Neural cell (in vitro differentiated cells): ENCODE data around the gene IL19. TPM values are rescaled to one million over a fixed set of nuclear protein-coding genes. Genes with fewer than 3 reads are reported as not detected.

ENCODE experiments used
- H2AFZ ChIP-seq: fragments of 200-600, 300-800 bp; sonication (generic), shearing (Covaris generic); 2 replicates; pipeline ENCODE4 v1.6.0; 2014; ENCODE audit warnings: low read depth, mild to moderate bottlenecking, antibody characterized with exemption, low read length, moderate library complexity
- H3F3A ChIP-seq: fragments of 200-600 bp; shearing (Covaris generic); 2 replicates; pipeline ENCODE4 v1.6.1; 2016; ENCODE audit warnings: mild to moderate bottlenecking, moderate library complexity, mixed read lengths, antibody characterized with exemption, low read length; ENCODE audit not compliant: insufficient read depth, poor library complexity, severe bottlenecking
- H3K27ac ChIP-seq: fragments of 200-600, 300-800 bp; sonication (generic), shearing (Covaris generic); 2 replicates; pipeline ENCODE4 v1.5.1; 2014; ENCODE audit warnings: mild to moderate bottlenecking, low read length, moderate library complexity
- H3K27me3 ChIP-seq: fragments of 300-800, 200-600 bp; sonication (generic), shearing (Covaris generic); 2 replicates; pipeline ENCODE4 v1.6.0; 2014; ENCODE audit warnings: mild to moderate bottlenecking, low read depth, low read length, moderate library complexity; ENCODE audit not compliant: insufficient read depth
- H3K36me3 ChIP-seq: fragments of 300-800, 200-600 bp; sonication (generic), shearing (Covaris generic); 2 replicates; pipeline ENCODE4 v1.5.1; 2014; ENCODE audit warnings: mild to moderate bottlenecking, antibody characterized with exemption, low read length, moderate library complexity; ENCODE audit not compliant: insufficient read depth
- H3K4me2 ChIP-seq: fragments of 300-800, 200-600 bp; sonication (generic), shearing (Covaris generic); 2 replicates; pipeline ENCODE4 v1.6.0; 2014; ENCODE audit warnings: mild to moderate bottlenecking, low read length
- H3K4me3 ChIP-seq: fragments of 300-800, 200-600 bp; sonication (generic), shearing (Covaris generic); 2 replicates; pipeline ENCODE4 v1.5.1; 2014; ENCODE audit warnings: mild to moderate bottlenecking, low read length, moderate library complexity
- H3K79me2 ChIP-seq: fragments of 200-600 bp; shearing (Covaris generic); replicated peaks from 2 replicates; pipeline ENCODE4 v1.6.0; 2014; ENCODE audit warnings: mild to moderate bottlenecking, low read length, moderate library complexity; ENCODE audit not compliant: insufficient read depth
- H3K9ac ChIP-seq: fragments of 300-800, 200-600 bp; sonication (generic), shearing (Covaris generic); 2 replicates; pipeline ENCODE4 v1.6.1; 2016; ENCODE audit warnings: mild to moderate bottlenecking, low read length, mixed read lengths
- H3K9me2 ChIP-seq: fragments of 200-600 bp; shearing (Covaris generic); 2 replicates; pipeline ENCODE4 v1.6.1; 2016; ENCODE audit warnings: mild to moderate bottlenecking, low read length, mixed read lengths; ENCODE audit not compliant: insufficient read depth
- H3K9me3 ChIP-seq: fragments of 200-600, 300-800 bp; sonication (generic), shearing (Covaris generic); 2 replicates; pipeline ENCODE4 v1.6.1; 2016; ENCODE audit warnings: mild to moderate bottlenecking, mixed run types, low read length, moderate library complexity, mixed read lengths
- H4K20me1 ChIP-seq: fragments of 200-600 bp; shearing (Covaris generic); 2 replicates; pipeline ENCODE4 v1.6.1; 2016; ENCODE audit warnings: mild to moderate bottlenecking, mixed run types; ENCODE audit not compliant: insufficient read depth
- EP300 ChIP-seq: fragments of 450-650 bp; conservative IDR thresholded peaks from 2 replicates; pipeline ENCODE4 v1.6.1; 2014; ENCODE audit warnings: antibody characterized with exemption, mild to moderate bottlenecking, moderate library complexity; ENCODE audit not compliant: poor library complexity, severe bottlenecking
- EZH2 ChIP-seq: fragments of 200-600, 300-800 bp; shearing (Covaris generic), sonication (generic); IDR thresholded peaks from 2 replicates; pipeline ENCODE4 v1.6.1; 2014; ENCODE audit warnings: antibody characterized with exemption, low read length, borderline replicate concordance, mild to moderate bottlenecking; ENCODE audit not compliant: insufficient read depth, poor library complexity, severe bottlenecking
- MXI1 ChIP-seq: fragments of 450-650 bp; conservative IDR thresholded peaks from 2 replicates; pipeline ENCODE4 v1.6.1; 2014; ENCODE audit warnings: antibody characterized with exemption, mild to moderate bottlenecking; ENCODE audit not compliant: poor library complexity, severe bottlenecking
- POLR2AphosphoS5 ChIP-seq: IDR thresholded peaks from 2 replicates; pipeline ENCODE4 v1.6.1; 2012
- RAD21 ChIP-seq: fragments of 450-650 bp; conservative IDR thresholded peaks from 2 replicates; pipeline ENCODE4 v1.6.1; 2014; ENCODE audit warnings: antibody characterized with exemption, mild to moderate bottlenecking, moderate library complexity
- SMC3 ChIP-seq: fragments of 450-650 bp; conservative IDR thresholded peaks from 2 replicates; pipeline ENCODE4 v1.6.1; 2014; ENCODE audit warnings: antibody characterized with exemption, mild to moderate bottlenecking, moderate library complexity; ENCODE audit not compliant: poor library complexity
- TAF1 ChIP-seq: IDR thresholded peaks from 2 replicates; pipeline ENCODE4 v1.6.1; 2012; ENCODE audit warnings: low read depth
- polyA plus RNA-seq: library from polyadenylated mRNA; depleted of rRNA; stranded (reverse); fragments of >200 nt; gene quantifications from 2 replicates; pipeline ENCODE4 v1.2.3, GENCODE V29; 2014
- TF ChIP-seq, protein P1 (sequence below): fragments of 450-650 bp; IDR thresholded peaks from 2 replicates; pipeline ENCODE4 v1.5.1; 2014; ENCODE audit warnings: antibody characterized with exemption, mild to moderate bottlenecking, moderate library complexity; ENCODE audit not compliant: poor library complexity, severe bottlenecking
- TF ChIP-seq, protein P2 (sequence below): IDR thresholded peaks from 2 replicates; pipeline ENCODE4 v1.6.1; 2012; ENCODE audit warnings: borderline replicate concordance

The IL19 gene
- polyA plus RNA-seq, 1 donor from 2014 or later, result not detected

DNA sequence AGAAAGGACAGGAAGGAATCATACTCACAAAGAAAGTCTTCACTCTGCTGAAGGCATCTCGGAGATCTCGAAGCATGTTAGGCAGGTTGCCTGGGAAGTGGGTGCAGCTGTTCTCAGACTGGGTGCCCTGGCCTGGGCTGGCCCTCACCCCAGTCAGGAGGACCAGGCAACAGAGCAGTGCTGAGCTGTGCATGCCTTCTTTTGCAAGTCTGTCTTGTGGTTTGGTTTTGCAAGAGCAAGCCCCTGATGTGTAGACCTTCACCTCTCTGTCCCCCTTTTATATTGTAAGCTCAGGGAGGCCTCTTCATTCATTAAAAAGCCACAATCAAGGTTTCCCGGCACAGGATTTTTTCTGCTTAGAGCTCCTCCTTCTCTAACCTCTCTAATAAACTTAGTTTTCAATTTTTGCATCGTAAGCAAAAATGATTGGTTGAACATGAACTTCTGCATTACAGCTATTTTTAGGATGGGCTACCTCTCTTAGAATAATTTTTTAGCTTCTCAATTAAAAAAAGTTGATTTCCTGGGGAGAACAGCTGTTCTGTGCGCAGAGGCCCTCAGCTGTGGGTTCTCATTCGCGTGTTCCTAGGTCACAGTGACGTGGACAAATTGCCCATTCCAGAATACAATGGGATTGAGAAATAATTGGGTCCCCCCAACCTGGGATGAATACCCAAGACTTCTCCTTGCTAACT is 1.8 kb downstream of the IL19 start, which contains the start of gene IL10:
Gene IL10, minus strand, starts transcription at position 252 of the 695 bp plus-strand sequence. Its CDS starts 59 bp downstream, at position 193.
- Histone ChIP-seq H3K4me2 (no peak within 1 kb of the TSS), H3K9ac (no peak within 1 kb of the TSS), H3K9me2 (no peaks in the 10 kb centered on the region), H3K9me3 (no peaks in the 10 kb centered on the region), H4K20me1 (no peaks in the 10 kb centered on the region), H3K79me2 (no peaks in the 10 kb centered on the region), H3F3A (no peaks in the 10 kb centered on the region), H3K4me3 (no peak within 1 kb of the TSS), H3K27me3 (no peaks in the 10 kb centered on the region), H3K36me3 (no peaks in the 10 kb centered on the region), H2AFZ (no peak within 1 kb of the TSS), H3K27ac (no peak within 1 kb of the TSS)
- TF ChIP-seq, protein P1, sequence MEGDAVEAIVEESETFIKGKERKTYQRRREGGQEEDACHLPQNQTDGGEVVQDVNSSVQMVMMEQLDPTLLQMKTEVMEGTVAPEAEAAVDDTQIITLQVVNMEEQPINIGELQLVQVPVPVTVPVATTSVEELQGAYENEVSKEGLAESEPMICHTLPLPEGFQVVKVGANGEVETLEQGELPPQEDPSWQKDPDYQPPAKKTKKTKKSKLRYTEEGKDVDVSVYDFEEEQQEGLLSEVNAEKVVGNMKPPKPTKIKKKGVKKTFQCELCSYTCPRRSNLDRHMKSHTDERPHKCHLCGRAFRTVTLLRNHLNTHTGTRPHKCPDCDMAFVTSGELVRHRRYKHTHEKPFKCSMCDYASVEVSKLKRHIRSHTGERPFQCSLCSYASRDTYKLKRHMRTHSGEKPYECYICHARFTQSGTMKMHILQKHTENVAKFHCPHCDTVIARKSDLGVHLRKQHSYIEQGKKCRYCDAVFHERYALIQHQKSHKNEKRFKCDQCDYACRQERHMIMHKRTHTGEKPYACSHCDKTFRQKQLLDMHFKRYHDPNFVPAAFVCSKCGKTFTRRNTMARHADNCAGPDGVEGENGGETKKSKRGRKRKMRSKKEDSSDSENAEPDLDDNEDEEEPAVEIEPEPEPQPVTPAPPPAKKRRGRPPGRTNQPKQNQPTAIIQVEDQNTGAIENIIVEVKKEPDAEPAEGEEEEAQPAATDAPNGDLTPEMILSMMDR, result no peak
- TF ChIP-seq EP300, result no peak
- TF ChIP-seq MXI1, result no peak
- TF ChIP-seq TAF1, result no peak
- TF ChIP-seq SMC3, result no peak
- TF ChIP-seq POLR2AphosphoS5, result no peak
- TF ChIP-seq, protein P2, sequence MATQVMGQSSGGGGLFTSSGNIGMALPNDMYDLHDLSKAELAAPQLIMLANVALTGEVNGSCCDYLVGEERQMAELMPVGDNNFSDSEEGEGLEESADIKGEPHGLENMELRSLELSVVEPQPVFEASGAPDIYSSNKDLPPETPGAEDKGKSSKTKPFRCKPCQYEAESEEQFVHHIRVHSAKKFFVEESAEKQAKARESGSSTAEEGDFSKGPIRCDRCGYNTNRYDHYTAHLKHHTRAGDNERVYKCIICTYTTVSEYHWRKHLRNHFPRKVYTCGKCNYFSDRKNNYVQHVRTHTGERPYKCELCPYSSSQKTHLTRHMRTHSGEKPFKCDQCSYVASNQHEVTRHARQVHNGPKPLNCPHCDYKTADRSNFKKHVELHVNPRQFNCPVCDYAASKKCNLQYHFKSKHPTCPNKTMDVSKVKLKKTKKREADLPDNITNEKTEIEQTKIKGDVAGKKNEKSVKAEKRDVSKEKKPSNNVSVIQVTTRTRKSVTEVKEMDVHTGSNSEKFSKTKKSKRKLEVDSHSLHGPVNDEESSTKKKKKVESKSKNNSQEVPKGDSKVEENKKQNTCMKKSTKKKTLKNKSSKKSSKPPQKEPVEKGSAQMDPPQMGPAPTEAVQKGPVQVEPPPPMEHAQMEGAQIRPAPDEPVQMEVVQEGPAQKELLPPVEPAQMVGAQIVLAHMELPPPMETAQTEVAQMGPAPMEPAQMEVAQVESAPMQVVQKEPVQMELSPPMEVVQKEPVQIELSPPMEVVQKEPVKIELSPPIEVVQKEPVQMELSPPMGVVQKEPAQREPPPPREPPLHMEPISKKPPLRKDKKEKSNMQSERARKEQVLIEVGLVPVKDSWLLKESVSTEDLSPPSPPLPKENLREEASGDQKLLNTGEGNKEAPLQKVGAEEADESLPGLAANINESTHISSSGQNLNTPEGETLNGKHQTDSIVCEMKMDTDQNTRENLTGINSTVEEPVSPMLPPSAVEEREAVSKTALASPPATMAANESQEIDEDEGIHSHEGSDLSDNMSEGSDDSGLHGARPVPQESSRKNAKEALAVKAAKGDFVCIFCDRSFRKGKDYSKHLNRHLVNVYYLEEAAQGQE, result no peak
- no peak for TF ChIP-seq EZH2
- TF ChIP-seq RAD21, result no peak

DNA sequence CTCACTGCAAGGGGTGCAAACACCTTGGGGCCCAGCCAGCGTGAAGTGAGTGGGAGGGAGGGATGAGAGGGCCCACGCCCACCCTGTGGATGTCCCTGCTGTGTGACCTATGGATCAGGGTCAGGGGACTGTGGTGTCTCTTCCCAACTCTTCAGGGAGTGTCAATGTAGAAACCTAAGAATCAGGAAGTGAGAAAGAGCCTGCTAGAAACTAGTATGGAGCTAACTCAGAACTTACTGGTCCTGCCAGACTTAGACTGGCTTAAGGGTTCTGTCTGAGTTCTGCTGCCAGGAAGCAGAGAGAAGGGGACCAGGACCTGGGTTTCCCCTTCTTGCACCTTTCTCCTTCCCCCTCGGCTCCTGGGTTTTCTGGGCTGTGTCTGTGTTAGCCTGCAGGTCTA is 3.5 kb downstream of the IL19 start:
- no peaks in the 10 kb centered on the region for H3F3A ChIP-seq
- no peaks in the 10 kb centered on the region for H4K20me1 ChIP-seq
- H2AFZ ChIP-seq, result no peak overlapping the region
- no peaks in the 10 kb centered on the region for H3K27me3 ChIP-seq
- no peak overlapping the region for H3K4me3 ChIP-seq
- no peaks in the 10 kb centered on the region for H3K36me3 ChIP-seq
- no peaks in the 10 kb centered on the region for H3K79me2 ChIP-seq
- TF ChIP-seq, protein P1, result no peak
- TF ChIP-seq MXI1 (no peak), RAD21 (no peak), TAF1 (no peak), EZH2 (no peak), POLR2AphosphoS5 (no peak), SMC3 (no peak), EP300 (no peak)
- TF ChIP-seq, protein P2, result no peak
- H3K9ac ChIP-seq, result no peak overlapping the region
- H3K9me2 ChIP-seq, result no peaks in the 10 kb centered on the region
- no peaks in the 10 kb centered on the region for H3K9me3 ChIP-seq
- H3K27ac ChIP-seq, result no peak overlapping the region
- no peak overlapping the region for H3K4me2 ChIP-seq
